D721Med (cell line): Measurements from ENCODE around the gene CNDP2.

ENCODE experiments used
- DNase-seq: peaks from one replicate; pipeline ENCODE4 v3.0.0; 2011; ENCODE audit warnings: low spot score; ENCODE audit not compliant: insufficient read length
- FAIRE-seq: peaks from 2 replicates; lab custom pipeline; 2011; peaks lifted over from hg19 to GRCh38; lab: Jason Lieb, UNC
- TF ChIP-seq, protein P1 (sequence below): IDR thresholded peaks from 2 replicates; pipeline ENCODE4 v1.5.1; 2012; ENCODE audit warnings: mild to moderate bottlenecking, control low read depth; ENCODE audit not compliant: insufficient read depth; ENCODE audit errors: missing control alignments

The CNDP2 gene

DNA sequence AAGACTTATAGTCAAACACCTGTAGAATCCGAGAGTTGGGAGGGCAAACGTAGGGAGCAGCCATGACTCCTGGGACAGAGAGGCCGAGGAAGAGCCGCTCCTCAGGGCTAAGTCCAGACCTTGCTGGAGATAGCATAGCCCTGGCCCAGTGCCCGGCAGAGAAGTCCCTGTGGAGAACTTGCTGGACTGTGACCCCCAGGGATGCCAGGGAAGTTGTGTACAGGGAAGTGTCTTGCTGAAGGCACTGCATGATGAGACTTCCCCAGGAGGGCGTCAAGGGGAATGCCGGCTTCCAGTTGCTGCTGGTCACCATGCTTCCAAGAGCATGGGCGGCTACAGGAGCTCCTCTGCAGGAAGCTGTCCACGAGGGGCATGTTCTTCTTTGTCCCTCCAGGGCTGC, 29.6 kb downstream of the CNDP2 start:
- no peak for DNase-seq
- FAIRE-seq: no peak
- TF ChIP-seq, protein P1, sequence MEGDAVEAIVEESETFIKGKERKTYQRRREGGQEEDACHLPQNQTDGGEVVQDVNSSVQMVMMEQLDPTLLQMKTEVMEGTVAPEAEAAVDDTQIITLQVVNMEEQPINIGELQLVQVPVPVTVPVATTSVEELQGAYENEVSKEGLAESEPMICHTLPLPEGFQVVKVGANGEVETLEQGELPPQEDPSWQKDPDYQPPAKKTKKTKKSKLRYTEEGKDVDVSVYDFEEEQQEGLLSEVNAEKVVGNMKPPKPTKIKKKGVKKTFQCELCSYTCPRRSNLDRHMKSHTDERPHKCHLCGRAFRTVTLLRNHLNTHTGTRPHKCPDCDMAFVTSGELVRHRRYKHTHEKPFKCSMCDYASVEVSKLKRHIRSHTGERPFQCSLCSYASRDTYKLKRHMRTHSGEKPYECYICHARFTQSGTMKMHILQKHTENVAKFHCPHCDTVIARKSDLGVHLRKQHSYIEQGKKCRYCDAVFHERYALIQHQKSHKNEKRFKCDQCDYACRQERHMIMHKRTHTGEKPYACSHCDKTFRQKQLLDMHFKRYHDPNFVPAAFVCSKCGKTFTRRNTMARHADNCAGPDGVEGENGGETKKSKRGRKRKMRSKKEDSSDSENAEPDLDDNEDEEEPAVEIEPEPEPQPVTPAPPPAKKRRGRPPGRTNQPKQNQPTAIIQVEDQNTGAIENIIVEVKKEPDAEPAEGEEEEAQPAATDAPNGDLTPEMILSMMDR: no peak

DNA sequence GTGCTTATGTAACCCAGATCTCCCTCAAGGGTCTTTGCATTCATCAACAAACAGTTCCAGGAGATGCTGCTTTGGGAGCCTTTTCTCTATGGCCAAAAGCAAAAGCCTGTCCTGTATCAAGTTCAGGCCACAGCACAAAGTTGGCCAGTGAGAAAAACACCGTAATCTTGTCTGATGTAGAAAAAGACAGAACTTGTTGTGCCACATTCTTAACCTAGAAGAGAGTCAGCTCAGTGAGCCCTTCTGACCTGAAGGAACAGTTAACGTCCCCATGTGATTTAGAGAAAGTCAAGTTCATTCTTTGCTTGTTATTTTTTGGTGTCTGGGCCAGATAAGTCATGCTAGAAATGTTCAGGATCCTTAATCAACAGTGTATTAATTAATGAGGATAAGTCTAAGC, 30.3 kb downstream of the CNDP2 start:
- TF ChIP-seq, protein P1: no peak
- FAIRE-seq: no peak

DNA sequence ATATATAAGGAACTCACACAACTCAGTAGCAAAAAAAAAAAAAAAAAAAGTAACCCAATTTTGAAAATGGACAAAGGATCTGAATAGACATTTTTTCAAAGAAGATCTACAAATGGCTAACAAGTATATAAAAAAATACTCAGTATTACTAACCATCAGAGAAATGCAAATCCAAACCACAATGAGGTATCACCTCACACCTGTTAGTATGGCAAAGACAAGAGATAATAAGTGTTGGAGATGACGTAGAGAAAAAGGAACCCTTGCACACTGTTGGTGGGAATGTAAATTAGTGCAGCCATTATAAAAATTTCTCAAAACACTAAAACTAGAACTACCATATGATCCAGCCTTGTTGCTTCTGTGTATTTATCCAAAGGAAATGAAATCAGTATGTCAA, 32.3 kb downstream of the CNDP2 start:
- DNase-seq: no peak
- TF ChIP-seq, protein P1: no peak
- FAIRE-seq: peak; percentile 64

More for the DNA sequence above, 30.3 kb downstream of the CNDP2 start:
- DNase-seq: no peak

DNA sequence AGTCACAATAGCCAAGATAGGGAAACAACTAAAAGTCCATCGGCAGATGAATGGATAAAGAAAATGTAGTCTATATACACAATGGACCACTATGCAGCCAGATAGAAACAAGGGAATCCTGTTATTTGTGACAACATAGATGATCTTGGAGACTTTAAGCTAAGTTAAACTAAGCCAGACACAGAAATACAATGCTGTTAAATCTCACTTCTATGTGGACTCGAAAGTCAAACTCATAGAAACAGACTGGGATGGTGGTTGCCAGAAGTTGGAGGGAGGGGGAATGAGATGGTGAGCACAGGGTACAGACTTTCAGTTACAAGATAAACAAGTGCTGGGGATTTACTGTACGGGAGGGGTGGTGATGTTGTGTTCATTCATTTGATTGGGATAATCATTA, 32.8 kb downstream of the CNDP2 start:
- no peak for DNase-seq
- FAIRE-seq: peak; percentile 82
- TF ChIP-seq, protein P1: no peak

DNA sequence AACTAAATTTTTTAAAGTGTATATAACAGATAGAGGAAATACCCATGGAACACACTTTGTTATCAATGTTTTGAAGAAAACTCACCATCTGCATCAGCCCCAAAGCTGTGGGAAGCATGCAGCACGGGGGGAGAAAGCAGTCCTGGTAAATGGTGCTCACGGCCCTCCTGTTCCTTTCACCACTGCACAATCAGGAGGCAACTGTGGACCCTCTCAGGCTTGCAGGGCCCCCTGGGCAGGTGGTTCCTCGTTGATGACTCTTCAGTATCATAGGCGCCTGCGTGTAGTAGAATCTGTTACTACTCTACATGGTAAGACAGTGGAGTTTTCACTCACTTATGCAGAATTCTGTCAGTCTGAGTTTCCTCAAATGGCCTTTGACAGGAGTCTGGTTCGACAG, 33.2 kb downstream of the CNDP2 start:
- TF ChIP-seq, protein P1: no peak
- DNase-seq: no peak
- FAIRE-seq: no peak

DNA sequence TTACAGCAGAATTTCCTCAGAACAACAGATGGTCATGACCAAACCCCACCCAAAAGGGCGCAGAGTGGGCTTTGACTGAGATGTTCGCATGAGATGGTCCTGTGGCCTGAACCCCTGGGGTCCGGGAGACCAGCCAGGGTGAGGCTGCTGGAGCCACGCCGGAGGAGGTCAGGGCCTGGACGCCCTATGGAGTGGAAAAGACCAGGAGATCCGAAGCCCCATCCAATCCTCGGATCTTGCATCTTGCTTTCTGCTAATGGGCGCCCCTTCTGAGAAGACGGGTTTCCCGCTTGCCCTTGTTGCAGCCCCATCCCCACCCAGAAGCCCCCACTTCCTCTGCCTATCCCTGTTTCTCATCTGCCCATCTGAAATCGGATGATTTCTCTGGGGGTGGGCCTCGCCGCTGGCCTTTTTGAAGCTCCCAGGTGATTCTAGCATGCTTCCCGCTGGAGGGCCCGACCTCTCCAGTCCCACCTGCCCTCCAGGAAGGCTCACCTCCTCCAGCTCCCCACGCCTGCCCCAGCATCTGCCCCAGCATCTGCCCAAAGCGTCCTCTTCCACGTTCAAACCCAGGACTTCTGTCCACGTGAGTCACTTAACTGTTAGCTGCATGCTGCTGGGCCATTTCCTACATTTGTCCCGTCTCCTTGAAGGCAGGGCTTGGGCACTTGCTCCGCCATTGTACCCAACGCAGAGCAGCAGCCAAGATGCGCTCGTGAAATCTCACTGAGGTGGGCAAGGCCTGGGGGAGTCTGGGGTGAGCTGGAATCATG, 33.8 kb downstream of the CNDP2 start:
- no peak for DNase-seq
- no peak for FAIRE-seq
- TF ChIP-seq, protein P1: no peak

DNA sequence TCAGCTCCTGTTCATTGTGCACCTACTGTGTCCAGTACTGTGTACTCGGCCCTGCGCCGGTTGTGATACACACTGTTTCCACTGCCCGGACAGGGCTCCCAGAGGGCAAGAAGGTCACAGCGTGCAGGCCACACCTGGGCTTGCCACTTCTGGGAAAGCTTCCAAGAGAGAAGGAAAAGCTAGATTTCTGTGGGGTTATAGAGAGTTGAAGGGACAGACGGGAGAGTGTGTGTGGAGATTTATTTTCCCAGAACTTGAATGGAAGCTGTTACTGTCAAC, 34.4 kb downstream of the CNDP2 start:
- FAIRE-seq (no peak), DNase-seq (no peak)

More for the DNA sequence above, 34.4 kb downstream of the CNDP2 start:
- TF ChIP-seq, protein P1: no peak
